Activated naive CD4-positive, alpha-beta T cell treated with anti-CD3 and anti-CD28 coated beads, Interleukin-2, amount 50 U/mL, for 16 hours (primary cell): Measurements from ENCODE around the gene DCUN1D1.
A peak's percentile ranks its signal among the peaks of the same experiment; 100 is the strongest.
"Not testable (repeated sequence)": the region's sequence is repeated elsewhere in the genome, so short reads cannot be mapped to it uniquely, and the experiment has no call there.

ENCODE experiments used
- DNase-seq: peaks from one replicate; pipeline ENCODE4 v3.0.0-alpha.2; 2020

The DCUN1D1 gene

GRCh38 chr3:182980204-182981037 lies at the start of gene DCUN1D1:
DCUN1D1 (minus strand) TSS chr3:182980538; CDS start chr3:182980489, 49 bp downstream.
- DNase-seq, result peak; percentile 90

- DNase-seq, result no peak
Measured at GRCh38 chr3:183028416-183028815, 48.1 kb upstream of the DCUN1D1 start.

- no peak for DNase-seq
Measured at GRCh38 chr3:183027276-183027675, 46.9 kb upstream of the DCUN1D1 start.

- DNase-seq, result no peak
Measured at GRCh38 chr3:183022936-183023516, 42.7 kb upstream of the DCUN1D1 start.

- no peak for DNase-seq
Measured at GRCh38 chr3:183018421-183019192, 38.3 kb upstream of the DCUN1D1 start.

- no peak for DNase-seq
Measured at GRCh38 chr3:183015185-183015584, 34.8 kb upstream of the DCUN1D1 start.

GRCh38 chr3:183013856-183014255 lies 33.5 kb upstream of the DCUN1D1 start:
- DNase-seq, result no peak

- no peak for DNase-seq
Measured at GRCh38 chr3:183013074-183013473, 32.7 kb upstream of the DCUN1D1 start.

GRCh38 chr3:183008800-183009199 lies 28.5 kb upstream of the DCUN1D1 start:
- no peak for DNase-seq

- no peak for DNase-seq
Measured at GRCh38 chr3:183008303-183008702, 28.0 kb upstream of the DCUN1D1 start.

- no peak for DNase-seq
Measured at GRCh38 chr3:183006396-183007002, 26.2 kb upstream of the DCUN1D1 start.

- DNase-seq, result no peak
Measured at GRCh38 chr3:182999767-183000166, 19.4 kb upstream of the DCUN1D1 start.

- not testable (repeated sequence) for DNase-seq
Measured at GRCh38 chr3:182993486-182994201, 13.3 kb upstream of the DCUN1D1 start.

GRCh38 chr3:182989566-182989965 lies 9.2 kb upstream of the DCUN1D1 start:
- no peak for DNase-seq

GRCh38 chr3:182986021-182986420 lies 5.7 kb upstream of the DCUN1D1 start:
- DNase-seq, result no peak

GRCh38 chr3:182983876-182984275 lies 3.5 kb upstream of the DCUN1D1 start:
- DNase-seq, result no peak

GRCh38 chr3:182981038-182981380 lies 671 bp upstream of the DCUN1D1 start:
- no peak for DNase-seq

- DNase-seq, result peak; percentile 13
Measured at GRCh38 chr3:182979674-182980191, 605 bp downstream of the DCUN1D1 start.

- DNase-seq, result no peak
Measured at GRCh38 chr3:182979103-182979673, 1.1 kb downstream of the DCUN1D1 start.

GRCh38 chr3:182978387-182978786 lies 2.0 kb downstream of the DCUN1D1 start:
- no peak for DNase-seq

GRCh38 chr3:182973047-182973446 lies 7.3 kb downstream of the DCUN1D1 start:
- no peak for DNase-seq

- DNase-seq, result no peak
Measured at GRCh38 chr3:182972387-182972786, 8.0 kb downstream of the DCUN1D1 start.
